ENCODE measurements around the gene GMDS. TPM values are rescaled to one million over a fixed set of nuclear protein-coding genes. Genes with fewer than 3 reads are reported as not detected.

GMDS gene
- total RNA-seq, 1 experiment from 2014 or later = 27.6 TPM

GRCh38 chr6:1834207-1834606 lies 411.2 kb downstream of the GMDS start:
- DNase-seq = no peak
- H4K20me1 ChIP-seq (ENCODE audit: control insufficient read depth, insufficient read depth, insufficient read length) = no peaks in the 10 kb centered on the region
- H3T11ph ChIP-seq (ENCODE audit: low read length) = no peak overlapping the region
- no peaks in the 10 kb centered on the region for H3K27me3 ChIP-seq (ENCODE audit: insufficient read depth, low read length)
- H3K23me2 ChIP-seq (ENCODE audit: insufficient read length, low read depth, low read length, poor library complexity, severe bottlenecking) = no peaks in the 10 kb centered on the region
- no peak overlapping the region for H2BK120ac ChIP-seq (ENCODE audit: low read depth, low read length, poor library complexity, severe bottlenecking)
- Mint-ChIP-seq H3K9me3 (no peaks in the 10 kb centered on the region; a peak in 1 of 5 replicates), H3K4me1 (peaks cover 51 to 52% of the 10 kb centered on the region in 2 experiments), H3K27me3 (ENCODE audit: low read depth) (no peaks in the 10 kb centered on the region), H3K4me3 (no peak overlapping the region), H3K36me3 (ENCODE audit: insufficient read depth in 1 of 3, low read depth in 3 of 3) (no peaks in the 10 kb centered on the region), H3K27ac (no peak overlapping the region)
- no peak overlapping the region for H3K4me2 ChIP-seq (ENCODE audit: insufficient read depth, insufficient read length, low read length)
- H3K9me3 ChIP-seq (ENCODE audit: control insufficient read depth, low read depth, low read length) = no peaks in the 10 kb centered on the region
- H2BK20ac ChIP-seq (ENCODE audit: low read depth, low read length, poor library complexity, severe bottlenecking) = no peak overlapping the region
- no peak overlapping the region for H3K14ac ChIP-seq (ENCODE audit: insufficient read depth, low read length)
- H3K79me2 ChIP-seq (ENCODE audit: insufficient read depth, low read length) = no peaks in the 10 kb centered on the region
- H3K4ac ChIP-seq (ENCODE audit: low read depth, low read length) = no peak overlapping the region
- no peak overlapping the region for H2AFZ ChIP-seq (ENCODE audit: low read length)
- no peak overlapping the region for H2BK12ac ChIP-seq (ENCODE audit: insufficient read length, low read depth, low read length)
- no peak overlapping the region for H3K23ac ChIP-seq (ENCODE audit: insufficient read length, low read depth, low read length)
- WGBS (ENCODE audit: extremely low coverage, insufficient read length, low lambda C conversion rate) = no CpG with 5 or more reads among the region's 2 CpGs
- no peak overlapping the region for H3K9ac ChIP-seq (ENCODE audit: extremely low read depth, insufficient read length, low read length)
- H2BK15ac ChIP-seq (ENCODE audit: low read depth, low read length) = no peak overlapping the region
- no peaks in the 10 kb centered on the region for H3K79me1 ChIP-seq (ENCODE audit: insufficient read depth, low read depth, low read length, poor library complexity, severe bottlenecking)
- peaks cover 3% of the 10 kb centered on the region; the same call in 1 of the 2 replicates for H3K4me1 ChIP-seq (ENCODE audit: insufficient read depth, low read length)
- no peak overlapping the region for H3K56ac ChIP-seq (ENCODE audit: insufficient read length, low read depth, low read length)
- H3K27ac ChIP-seq (ENCODE audit: insufficient read length, low read depth, low read length) = no peak overlapping the region
- no peak overlapping the region for H3K18ac ChIP-seq (ENCODE audit: insufficient read length, low read depth, low read length)
- H2AK5ac ChIP-seq (ENCODE audit: insufficient read length, low read length) = no peak overlapping the region
- no peak overlapping the region for H4K5ac ChIP-seq (ENCODE audit: insufficient read length, low read depth, low read length)
- H4K91ac ChIP-seq (ENCODE audit: insufficient read length, low read depth, low read length) = no peak overlapping the region
- H2BK5ac ChIP-seq (ENCODE audit: insufficient read length, low read length) = no peak overlapping the region
- TF ChIP-seq, protein P1, sequence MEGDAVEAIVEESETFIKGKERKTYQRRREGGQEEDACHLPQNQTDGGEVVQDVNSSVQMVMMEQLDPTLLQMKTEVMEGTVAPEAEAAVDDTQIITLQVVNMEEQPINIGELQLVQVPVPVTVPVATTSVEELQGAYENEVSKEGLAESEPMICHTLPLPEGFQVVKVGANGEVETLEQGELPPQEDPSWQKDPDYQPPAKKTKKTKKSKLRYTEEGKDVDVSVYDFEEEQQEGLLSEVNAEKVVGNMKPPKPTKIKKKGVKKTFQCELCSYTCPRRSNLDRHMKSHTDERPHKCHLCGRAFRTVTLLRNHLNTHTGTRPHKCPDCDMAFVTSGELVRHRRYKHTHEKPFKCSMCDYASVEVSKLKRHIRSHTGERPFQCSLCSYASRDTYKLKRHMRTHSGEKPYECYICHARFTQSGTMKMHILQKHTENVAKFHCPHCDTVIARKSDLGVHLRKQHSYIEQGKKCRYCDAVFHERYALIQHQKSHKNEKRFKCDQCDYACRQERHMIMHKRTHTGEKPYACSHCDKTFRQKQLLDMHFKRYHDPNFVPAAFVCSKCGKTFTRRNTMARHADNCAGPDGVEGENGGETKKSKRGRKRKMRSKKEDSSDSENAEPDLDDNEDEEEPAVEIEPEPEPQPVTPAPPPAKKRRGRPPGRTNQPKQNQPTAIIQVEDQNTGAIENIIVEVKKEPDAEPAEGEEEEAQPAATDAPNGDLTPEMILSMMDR (conservative IDR thresholded peaks at IDR 0.05) = no peak
- H4K8ac ChIP-seq (replicated peaks; ENCODE audit: insufficient read length, low read depth, low read length) = no peak overlapping the region
